ENCODE data around the gene OR4C46.
"Not testable (repeated sequence)": the region's sequence is repeated elsewhere in the genome, so short reads cannot be mapped to it uniquely, and the experiment has no call there.

OR4C46 gene

GRCh38 chr11:54603898-54604297 is at the start of gene OR4C46:
Gene OR4C46, minus strand, starts transcription at chr11:54603998. Its CDS starts 0 bp downstream, at chr11:54603998.
- Histone ChIP-seq H3K27ac (no peak within 1 kb of the TSS), H3K4me3 (no peak within 1 kb of the TSS)

- not testable (repeated sequence) for H3K4me3 ChIP-seq, H3K27ac ChIP-seq
These were observed 41.8 kb upstream of the OR4C46 start for GRCh38 chr11:54645606-54646005.

GRCh38 chr11:54561439-54561838 is 42.4 kb downstream of the OR4C46 start:
- not testable (repeated sequence) for H3K27ac ChIP-seq, H3K4me3 ChIP-seq

GRCh38 chr11:54558919-54559318 is 44.9 kb downstream of the OR4C46 start:
- H3K4me3 ChIP-seq = no peak overlapping the region

GRCh38 chr11:54558407-54558806 is 45.4 kb downstream of the OR4C46 start:
- Histone ChIP-seq H3K27ac (no peak overlapping the region), H3K4me3 (no peak overlapping the region)

More at GRCh38 chr11:54558919-54559318, 44.9 kb downstream of the OR4C46 start:
- H3K27ac ChIP-seq = no peak overlapping the region

Measured in skin epidermis (tissue), 12 donors.